ENCODE data around the gene AHCYL2. TPM values are rescaled to one million over a fixed set of nuclear protein-coding genes. Genes with fewer than 3 reads are reported as not detected.

The AHCYL2 gene
- polyA plus RNA-seq, 1 donor from 2014 or later: 39.9 TPM

- H2AFZ ChIP-seq (ENCODE audit: low read depth, low read length): no peak overlapping the region
- no peaks in the 10 kb centered on the region for H3K27me3 ChIP-seq (ENCODE audit: insufficient read depth, low read depth, low read length)
- H3K4me2 ChIP-seq (ENCODE audit: low read length): no peak overlapping the region
- no peaks in the 10 kb centered on the region for H3K36me3 ChIP-seq (ENCODE audit: insufficient read depth, low read length)
- no peaks in the 10 kb centered on the region for H3F3A ChIP-seq (ENCODE audit: insufficient read depth, low read length, poor library complexity, severe bottlenecking)
- no peaks in the 10 kb centered on the region for H3K9me2 ChIP-seq (ENCODE audit: insufficient read depth, low read length)
- no peaks in the 10 kb centered on the region for H3K79me2 ChIP-seq (replicated peaks; ENCODE audit: insufficient read depth, low read length)
- H4K20me1 ChIP-seq (ENCODE audit: insufficient read depth): no peaks in the 10 kb centered on the region
- H3K9me3 ChIP-seq (ENCODE audit: low read length): no peaks in the 10 kb centered on the region
- no peak overlapping the region for H3K27ac ChIP-seq (ENCODE audit: low read length)
- TF ChIP-seq POLR2AphosphoS5 (IDR thresholded peaks at IDR 0.05) (no peak), MXI1 (conservative IDR thresholded peaks at IDR 0.05; ENCODE audit: poor library complexity, severe bottlenecking) (no peak), EP300 (conservative IDR thresholded peaks at IDR 0.05; ENCODE audit: poor library complexity, severe bottlenecking) (no peak), SMC3 (conservative IDR thresholded peaks at IDR 0.05; ENCODE audit: poor library complexity) (no peak), EZH2 (IDR thresholded peaks at IDR 0.05; ENCODE audit: borderline replicate concordance, insufficient read depth, low read length, poor library complexity, severe bottlenecking) (no peak), TAF1 (IDR thresholded peaks at IDR 0.05; ENCODE audit: low read depth) (no peak), RAD21 (conservative IDR thresholded peaks at IDR 0.05) (no peak)
- TF ChIP-seq, protein P1, sequence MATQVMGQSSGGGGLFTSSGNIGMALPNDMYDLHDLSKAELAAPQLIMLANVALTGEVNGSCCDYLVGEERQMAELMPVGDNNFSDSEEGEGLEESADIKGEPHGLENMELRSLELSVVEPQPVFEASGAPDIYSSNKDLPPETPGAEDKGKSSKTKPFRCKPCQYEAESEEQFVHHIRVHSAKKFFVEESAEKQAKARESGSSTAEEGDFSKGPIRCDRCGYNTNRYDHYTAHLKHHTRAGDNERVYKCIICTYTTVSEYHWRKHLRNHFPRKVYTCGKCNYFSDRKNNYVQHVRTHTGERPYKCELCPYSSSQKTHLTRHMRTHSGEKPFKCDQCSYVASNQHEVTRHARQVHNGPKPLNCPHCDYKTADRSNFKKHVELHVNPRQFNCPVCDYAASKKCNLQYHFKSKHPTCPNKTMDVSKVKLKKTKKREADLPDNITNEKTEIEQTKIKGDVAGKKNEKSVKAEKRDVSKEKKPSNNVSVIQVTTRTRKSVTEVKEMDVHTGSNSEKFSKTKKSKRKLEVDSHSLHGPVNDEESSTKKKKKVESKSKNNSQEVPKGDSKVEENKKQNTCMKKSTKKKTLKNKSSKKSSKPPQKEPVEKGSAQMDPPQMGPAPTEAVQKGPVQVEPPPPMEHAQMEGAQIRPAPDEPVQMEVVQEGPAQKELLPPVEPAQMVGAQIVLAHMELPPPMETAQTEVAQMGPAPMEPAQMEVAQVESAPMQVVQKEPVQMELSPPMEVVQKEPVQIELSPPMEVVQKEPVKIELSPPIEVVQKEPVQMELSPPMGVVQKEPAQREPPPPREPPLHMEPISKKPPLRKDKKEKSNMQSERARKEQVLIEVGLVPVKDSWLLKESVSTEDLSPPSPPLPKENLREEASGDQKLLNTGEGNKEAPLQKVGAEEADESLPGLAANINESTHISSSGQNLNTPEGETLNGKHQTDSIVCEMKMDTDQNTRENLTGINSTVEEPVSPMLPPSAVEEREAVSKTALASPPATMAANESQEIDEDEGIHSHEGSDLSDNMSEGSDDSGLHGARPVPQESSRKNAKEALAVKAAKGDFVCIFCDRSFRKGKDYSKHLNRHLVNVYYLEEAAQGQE (IDR thresholded peaks at IDR 0.05; ENCODE audit: borderline replicate concordance): no peak
- TF ChIP-seq, protein P2, sequence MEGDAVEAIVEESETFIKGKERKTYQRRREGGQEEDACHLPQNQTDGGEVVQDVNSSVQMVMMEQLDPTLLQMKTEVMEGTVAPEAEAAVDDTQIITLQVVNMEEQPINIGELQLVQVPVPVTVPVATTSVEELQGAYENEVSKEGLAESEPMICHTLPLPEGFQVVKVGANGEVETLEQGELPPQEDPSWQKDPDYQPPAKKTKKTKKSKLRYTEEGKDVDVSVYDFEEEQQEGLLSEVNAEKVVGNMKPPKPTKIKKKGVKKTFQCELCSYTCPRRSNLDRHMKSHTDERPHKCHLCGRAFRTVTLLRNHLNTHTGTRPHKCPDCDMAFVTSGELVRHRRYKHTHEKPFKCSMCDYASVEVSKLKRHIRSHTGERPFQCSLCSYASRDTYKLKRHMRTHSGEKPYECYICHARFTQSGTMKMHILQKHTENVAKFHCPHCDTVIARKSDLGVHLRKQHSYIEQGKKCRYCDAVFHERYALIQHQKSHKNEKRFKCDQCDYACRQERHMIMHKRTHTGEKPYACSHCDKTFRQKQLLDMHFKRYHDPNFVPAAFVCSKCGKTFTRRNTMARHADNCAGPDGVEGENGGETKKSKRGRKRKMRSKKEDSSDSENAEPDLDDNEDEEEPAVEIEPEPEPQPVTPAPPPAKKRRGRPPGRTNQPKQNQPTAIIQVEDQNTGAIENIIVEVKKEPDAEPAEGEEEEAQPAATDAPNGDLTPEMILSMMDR (IDR thresholded peaks at IDR 0.05; ENCODE audit: poor library complexity, severe bottlenecking): no peak
- no peak overlapping the region for H3K9ac ChIP-seq (ENCODE audit: low read length)
- H3K4me3 ChIP-seq (ENCODE audit: low read length): no peak overlapping the region
Observed at GRCh38 chr7:129359638-129360037, 134.8 kb downstream of the AHCYL2 start.

DNA sequence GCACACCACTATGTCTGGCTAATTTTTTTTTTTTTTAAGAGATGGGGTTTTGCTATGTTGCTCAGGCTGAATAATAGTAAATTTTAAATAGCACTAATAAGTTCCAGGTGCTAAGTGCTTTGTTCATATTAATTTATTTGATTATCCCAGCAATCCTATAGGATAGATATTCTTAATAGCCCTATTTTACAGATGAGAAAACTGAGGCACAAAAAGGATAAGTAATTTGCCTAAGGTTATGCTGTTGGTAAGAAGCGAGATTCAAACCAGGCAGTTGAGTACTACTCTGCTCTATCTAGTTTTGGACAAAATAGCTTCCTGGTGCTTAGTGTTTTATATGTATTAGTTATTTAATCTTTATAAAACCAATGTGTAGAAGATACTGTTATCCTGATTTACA lies 136.9 kb downstream of the AHCYL2 start:
- Histone ChIP-seq H3K27ac (ENCODE audit: low read length) (no peak overlapping the region), H3K4me2 (ENCODE audit: low read length) (no peak overlapping the region), H3F3A (ENCODE audit: insufficient read depth, low read length, poor library complexity, severe bottlenecking) (no peaks in the 10 kb centered on the region), H3K9me2 (ENCODE audit: insufficient read depth, low read length) (no peaks in the 10 kb centered on the region), H3K4me3 (ENCODE audit: low read length) (no peak overlapping the region), H3K36me3 (ENCODE audit: insufficient read depth, low read length) (no peaks in the 10 kb centered on the region), H3K9me3 (ENCODE audit: low read length) (no peaks in the 10 kb centered on the region), H3K27me3 (ENCODE audit: insufficient read depth, low read depth, low read length) (no peaks in the 10 kb centered on the region), H3K79me2 (replicated peaks; ENCODE audit: insufficient read depth, low read length) (no peaks in the 10 kb centered on the region), H2AFZ (ENCODE audit: low read depth, low read length) (no peak overlapping the region), H4K20me1 (ENCODE audit: insufficient read depth) (no peaks in the 10 kb centered on the region), H3K9ac (ENCODE audit: low read length) (no peak overlapping the region)
- TF ChIP-seq POLR2AphosphoS5 (IDR thresholded peaks at IDR 0.05) (no peak), SMC3 (conservative IDR thresholded peaks at IDR 0.05; ENCODE audit: poor library complexity) (no peak), MXI1 (conservative IDR thresholded peaks at IDR 0.05; ENCODE audit: poor library complexity, severe bottlenecking) (no peak), EZH2 (IDR thresholded peaks at IDR 0.05; ENCODE audit: borderline replicate concordance, insufficient read depth, low read length, poor library complexity, severe bottlenecking) (no peak), EP300 (conservative IDR thresholded peaks at IDR 0.05; ENCODE audit: poor library complexity, severe bottlenecking) (no peak), TAF1 (IDR thresholded peaks at IDR 0.05; ENCODE audit: low read depth) (no peak), RAD21 (conservative IDR thresholded peaks at IDR 0.05) (no peak)
- TF ChIP-seq, protein P1 (IDR thresholded peaks at IDR 0.05; ENCODE audit: borderline replicate concordance): no peak
- TF ChIP-seq, protein P2 (IDR thresholded peaks at IDR 0.05; ENCODE audit: poor library complexity, severe bottlenecking): no peak

Measured in neural cell (in vitro differentiated cells).